Subcutaneous adipose tissue (tissue), 4 donors: ENCODE results near the gene CR2. TPM values are rescaled to one million over a fixed set of nuclear protein-coding genes. Genes with fewer than 3 reads are reported as not detected.

Source experiments
- total RNA-seq, 4 donors: library from RNA; depleted of rRNA; stranded (reverse); fragments of >200 nt; gene quantifications; one replicate each; pipeline ENCODE4 v1.1.0, GENCODE V29; 2016
- TF ChIP-seq, protein P1 (sequence below): fragments of 450-650 bp; IDR thresholded peaks from one replicate; pipeline ENCODE4 v1.5.1; 2016; ENCODE audit warnings: low read depth, mild to moderate bottlenecking, control low read depth, antibody characterized with exemption, moderate library complexity

CR2 gene
- total RNA-seq, 4 donors from 2014 or later, result not detected

DNA sequence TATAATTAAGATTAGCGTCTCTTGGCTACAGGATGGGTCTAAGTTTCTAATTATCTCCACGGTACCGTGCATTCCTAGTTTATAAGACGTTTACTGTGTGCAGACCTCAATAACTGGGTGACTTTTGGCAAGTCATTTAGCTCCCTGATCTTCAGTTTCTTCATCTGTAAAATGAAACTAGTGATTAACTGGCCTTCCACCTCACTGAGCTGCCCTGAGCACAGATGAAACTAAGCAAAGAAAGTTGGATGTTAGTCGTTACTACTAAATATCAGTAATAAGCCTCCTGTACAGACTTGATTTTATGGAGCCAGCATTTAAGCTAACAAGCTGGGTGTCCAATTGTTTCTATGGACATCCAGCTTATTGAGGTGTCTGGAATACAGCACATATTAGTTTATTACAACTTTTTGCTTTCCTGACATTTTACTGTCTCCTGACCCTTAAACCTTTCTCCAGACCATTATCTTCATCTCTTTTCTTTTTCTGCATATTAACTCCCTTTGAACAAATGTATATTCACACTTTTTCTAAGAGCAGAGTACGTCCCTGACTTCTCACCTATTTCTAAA lies 1.1 kb downstream of the CR2 start:
- TF ChIP-seq, protein P1, sequence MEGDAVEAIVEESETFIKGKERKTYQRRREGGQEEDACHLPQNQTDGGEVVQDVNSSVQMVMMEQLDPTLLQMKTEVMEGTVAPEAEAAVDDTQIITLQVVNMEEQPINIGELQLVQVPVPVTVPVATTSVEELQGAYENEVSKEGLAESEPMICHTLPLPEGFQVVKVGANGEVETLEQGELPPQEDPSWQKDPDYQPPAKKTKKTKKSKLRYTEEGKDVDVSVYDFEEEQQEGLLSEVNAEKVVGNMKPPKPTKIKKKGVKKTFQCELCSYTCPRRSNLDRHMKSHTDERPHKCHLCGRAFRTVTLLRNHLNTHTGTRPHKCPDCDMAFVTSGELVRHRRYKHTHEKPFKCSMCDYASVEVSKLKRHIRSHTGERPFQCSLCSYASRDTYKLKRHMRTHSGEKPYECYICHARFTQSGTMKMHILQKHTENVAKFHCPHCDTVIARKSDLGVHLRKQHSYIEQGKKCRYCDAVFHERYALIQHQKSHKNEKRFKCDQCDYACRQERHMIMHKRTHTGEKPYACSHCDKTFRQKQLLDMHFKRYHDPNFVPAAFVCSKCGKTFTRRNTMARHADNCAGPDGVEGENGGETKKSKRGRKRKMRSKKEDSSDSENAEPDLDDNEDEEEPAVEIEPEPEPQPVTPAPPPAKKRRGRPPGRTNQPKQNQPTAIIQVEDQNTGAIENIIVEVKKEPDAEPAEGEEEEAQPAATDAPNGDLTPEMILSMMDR, result no peak

DNA sequence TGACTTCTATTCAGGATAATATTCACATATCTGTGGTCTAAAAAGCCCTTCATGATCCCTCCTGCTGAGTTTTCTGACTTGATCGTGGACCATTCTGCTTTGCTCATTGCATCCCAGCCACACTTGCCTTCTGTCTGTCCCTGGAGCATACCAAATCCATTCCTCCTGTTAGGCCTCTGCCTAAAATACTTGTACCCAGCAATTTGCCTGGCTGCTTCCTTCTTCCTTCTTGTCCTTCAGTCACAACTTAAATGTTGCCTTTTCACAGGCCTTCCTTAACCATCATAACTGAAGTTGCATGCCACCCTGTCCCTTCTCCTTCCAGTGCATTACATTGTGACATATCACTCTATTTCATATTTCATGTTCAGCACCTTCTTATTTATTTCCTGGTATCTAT lies 4.3 kb downstream of the CR2 start:
- TF ChIP-seq, protein P1, result no peak

DNA sequence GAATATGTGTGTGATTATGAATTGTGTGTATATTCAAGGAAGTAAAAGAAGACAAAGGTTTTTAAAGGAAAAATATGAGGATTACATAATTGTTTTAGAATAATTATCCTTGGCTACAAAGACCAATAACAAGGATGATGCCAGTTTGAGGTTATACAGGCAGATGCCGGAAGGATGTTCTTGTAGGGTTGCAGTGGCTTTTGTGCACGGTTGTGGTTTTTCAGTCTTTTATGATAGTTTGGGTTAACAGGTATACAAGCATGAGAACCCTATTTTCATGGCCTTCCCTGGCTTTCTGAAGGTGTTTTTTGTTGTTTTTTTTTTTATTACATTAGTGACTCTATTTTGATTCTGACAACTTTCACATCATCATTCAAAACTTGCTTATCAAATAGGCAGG lies 4.9 kb downstream of the CR2 start:
- TF ChIP-seq, protein P1, result no peak

DNA sequence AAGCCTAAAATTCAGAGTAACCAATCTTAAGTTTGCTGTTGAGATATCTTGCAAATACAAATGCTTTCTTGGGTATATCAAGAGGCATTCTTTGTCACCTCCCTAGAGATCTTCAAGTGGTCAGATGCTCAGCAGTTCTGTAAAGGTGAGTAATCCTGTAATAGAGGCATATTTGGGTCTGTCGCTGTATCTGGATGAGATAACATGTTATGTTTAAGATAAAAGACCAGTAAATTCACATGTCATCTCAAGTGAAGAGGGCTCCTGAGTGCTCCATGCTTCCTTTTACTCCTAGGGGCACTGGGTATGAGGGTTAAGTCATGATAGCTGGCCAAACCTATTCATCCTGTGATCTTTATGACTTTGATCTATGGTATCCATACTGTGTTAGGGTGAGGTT lies 7.5 kb downstream of the CR2 start:
- TF ChIP-seq, protein P1, result no peak

DNA sequence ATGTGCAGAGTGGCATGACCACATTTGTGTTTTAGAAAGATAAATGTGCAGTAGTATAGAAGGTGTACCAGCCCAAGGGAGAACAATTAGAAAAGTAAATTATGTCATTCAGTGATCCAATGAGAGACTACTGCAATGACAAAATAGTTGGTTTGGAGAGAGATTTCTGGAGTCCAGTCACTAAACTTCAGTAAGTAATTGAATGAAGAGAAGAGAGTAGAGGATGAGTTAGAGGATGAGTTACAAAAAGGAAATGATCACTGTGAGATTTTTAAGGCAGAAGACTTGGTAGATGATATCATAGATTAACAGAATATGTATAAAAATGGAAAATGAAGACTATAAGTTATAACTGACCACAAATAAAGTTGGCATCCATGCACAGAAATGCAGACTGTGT lies 8.4 kb downstream of the CR2 start:
- TF ChIP-seq, protein P1, result no peak

DNA sequence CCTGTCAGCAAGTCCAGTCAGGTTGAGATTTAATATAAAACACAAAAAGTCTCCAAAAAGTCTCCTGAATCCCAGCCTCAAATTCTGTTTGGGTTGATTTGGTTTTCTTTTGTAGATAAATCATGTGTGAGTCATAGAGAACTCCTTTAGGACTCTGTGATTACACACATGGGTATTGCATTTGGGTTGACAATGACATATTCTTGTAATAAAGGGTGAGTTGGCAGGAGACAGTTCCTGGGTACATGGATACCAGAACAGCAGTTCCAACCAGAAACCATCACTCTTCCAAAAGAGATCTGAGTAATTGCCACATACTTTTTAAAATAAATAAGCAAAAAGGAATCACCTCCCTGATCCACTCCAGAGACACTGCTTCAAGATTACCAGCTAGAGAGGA lies 8.9 kb downstream of the CR2 start:
- TF ChIP-seq, protein P1, result no peak

DNA sequence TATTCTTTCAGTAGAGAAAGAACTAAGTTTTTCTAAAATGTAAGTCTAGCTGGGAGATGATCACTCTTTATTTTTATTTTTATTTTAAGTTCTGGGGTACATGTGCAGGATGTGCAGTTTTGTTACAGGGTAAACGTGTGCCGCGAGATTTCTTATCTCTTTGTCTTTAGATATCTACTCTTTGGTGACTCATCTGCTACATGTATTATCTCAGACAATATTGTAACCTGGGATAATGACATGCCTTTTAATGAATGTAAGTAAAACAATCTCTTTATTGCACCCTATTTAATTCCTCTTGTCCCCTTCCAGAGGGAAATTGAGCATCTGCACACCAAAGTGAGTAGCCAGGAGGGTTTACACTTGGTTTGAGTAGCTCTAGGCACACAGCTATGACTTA lies 9.4 kb downstream of the CR2 start:
- TF ChIP-seq, protein P1, result no peak
